ENCODE measurements around the gene DPP9. TPM values are rescaled to one million over a fixed set of nuclear protein-coding genes. Genes with fewer than 3 reads are reported as not detected.
A peak's percentile ranks its signal among the peaks of the same experiment; 100 is the strongest.

Gene DPP9
- total and polyA plus RNA-seq, 2 of the 13 experiments (the other 11 are each of a cell fraction or from before 2014, with no cell fraction given): 8.4 to 25.8 TPM

DNA sequence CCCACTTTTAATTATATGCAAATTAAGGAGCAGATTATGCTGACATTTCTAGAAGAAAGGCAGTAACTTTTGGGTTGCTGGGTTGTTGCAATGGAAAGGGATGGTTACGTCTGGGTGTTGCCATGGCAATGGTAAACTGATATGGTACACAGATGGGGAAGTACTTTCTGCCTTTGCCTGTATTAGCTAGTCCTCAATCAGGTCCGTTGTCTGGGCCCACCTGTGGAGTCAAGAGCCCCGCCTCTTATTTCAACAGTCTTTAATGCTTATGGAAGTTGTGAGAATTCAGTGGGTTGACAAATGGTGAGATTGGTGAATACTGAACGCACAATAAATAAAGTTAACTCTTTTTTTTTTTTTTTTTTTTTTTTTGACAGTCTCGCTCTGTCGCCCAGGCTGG lies 30.6 kb upstream of the DPP9 start:
- Histone ChIP-seq H3K27me3 (ENCODE audit: control insufficient read depth in 1 of 2, insufficient read depth in 2 of 2, low read length in 2 of 2) (peaks cover 0 to 13% of the 10 kb centered on the region in 2 experiments; a peak in 1 of 5 replicates), H3K4me3 (replicated peaks in 1 of 3; ENCODE audit: insufficient read depth in 1 of 3, low read depth in 2 of 3, low read length in 3 of 3) (no peak overlapping the region), H3K4me2 (ENCODE audit: low read depth, low read length) (no peak overlapping the region), H3K27ac (ENCODE audit: extremely low read length, insufficient read depth, low read length) (no peak overlapping the region), H3K9me3 (ENCODE audit: low read length) (no peaks in the 10 kb centered on the region), H3K36me3 (replicated peaks in 1 of 2; ENCODE audit: control insufficient read depth in 1 of 2, insufficient read depth in 2 of 2, low read length in 2 of 2) (no peaks in the 10 kb centered on the region), H3K9ac (ENCODE audit: insufficient read depth, low read depth, low read length) (no peak overlapping the region), H2AFZ (ENCODE audit: low read length) (no peak overlapping the region), H3K79me2 (ENCODE audit: insufficient read depth, low read length) (no peaks in the 10 kb centered on the region), H4K20me1 (ENCODE audit: insufficient read depth, low read length) (no peaks in the 10 kb centered on the region), H3K4me1 (ENCODE audit: insufficient read depth, low read length) (peaks cover 13% of the 10 kb centered on the region)
- in situ Hi-C loops (cut with HindIII; ENCODE audit: extremely low pct_ligation_motif_present, low pct_unique_long_range_greater_than_20kb): no loop called here
- FAIRE-seq: no peak
- no TSS peak for BruUV-seq (replicated peaks)
- WGBS (ENCODE audit: low lambda C conversion rate): 47% methylated on average over 6 of the region's 6 CpGs
- intact Hi-C loops (cut with micrococcal nuclease; ENCODE audit: unreplicated experiment): no loop called here
- ChIA-PET CTCF (ENCODE audit: low intra/inter-chr PET ratio, low total read pairs) (no interaction called here), POLR2A (no interaction called here)
- peak; percentile 45 for TF ChIP-seq RFX1 (IDR thresholded peaks at IDR 0.05)
- TF ChIP-seq ZNF562 (CRISPR knock-in tag; IDR thresholded peaks at IDR 0.05; ENCODE audit: borderline replicate concordance): no peak
- TF ChIP-seq, protein P1, sequence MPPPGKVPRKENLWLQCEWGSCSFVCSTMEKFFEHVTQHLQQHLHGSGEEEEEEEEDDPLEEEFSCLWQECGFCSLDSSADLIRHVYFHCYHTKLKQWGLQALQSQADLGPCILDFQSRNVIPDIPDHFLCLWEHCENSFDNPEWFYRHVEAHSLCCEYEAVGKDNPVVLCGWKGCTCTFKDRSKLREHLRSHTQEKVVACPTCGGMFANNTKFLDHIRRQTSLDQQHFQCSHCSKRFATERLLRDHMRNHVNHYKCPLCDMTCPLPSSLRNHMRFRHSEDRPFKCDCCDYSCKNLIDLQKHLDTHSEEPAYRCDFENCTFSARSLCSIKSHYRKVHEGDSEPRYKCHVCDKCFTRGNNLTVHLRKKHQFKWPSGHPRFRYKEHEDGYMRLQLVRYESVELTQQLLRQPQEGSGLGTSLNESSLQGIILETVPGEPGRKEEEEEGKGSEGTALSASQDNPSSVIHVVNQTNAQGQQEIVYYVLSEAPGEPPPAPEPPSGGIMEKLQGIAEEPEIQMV (CRISPR knock-in tag; IDR thresholded peaks at IDR 0.05; ENCODE audit: low read depth): peak; percentile 80
- peak; percentile 50 for TF ChIP-seq RFX3 (CRISPR knock-in tag; IDR thresholded peaks at IDR 0.05)
- TF ChIP-seq CCDC6 (CRISPR knock-in tag; IDR thresholded peaks at IDR 0.05): no peak
- no peak for DNase-seq (ENCODE audit: low spot score)
- no peak for ATAC-seq

DNA sequence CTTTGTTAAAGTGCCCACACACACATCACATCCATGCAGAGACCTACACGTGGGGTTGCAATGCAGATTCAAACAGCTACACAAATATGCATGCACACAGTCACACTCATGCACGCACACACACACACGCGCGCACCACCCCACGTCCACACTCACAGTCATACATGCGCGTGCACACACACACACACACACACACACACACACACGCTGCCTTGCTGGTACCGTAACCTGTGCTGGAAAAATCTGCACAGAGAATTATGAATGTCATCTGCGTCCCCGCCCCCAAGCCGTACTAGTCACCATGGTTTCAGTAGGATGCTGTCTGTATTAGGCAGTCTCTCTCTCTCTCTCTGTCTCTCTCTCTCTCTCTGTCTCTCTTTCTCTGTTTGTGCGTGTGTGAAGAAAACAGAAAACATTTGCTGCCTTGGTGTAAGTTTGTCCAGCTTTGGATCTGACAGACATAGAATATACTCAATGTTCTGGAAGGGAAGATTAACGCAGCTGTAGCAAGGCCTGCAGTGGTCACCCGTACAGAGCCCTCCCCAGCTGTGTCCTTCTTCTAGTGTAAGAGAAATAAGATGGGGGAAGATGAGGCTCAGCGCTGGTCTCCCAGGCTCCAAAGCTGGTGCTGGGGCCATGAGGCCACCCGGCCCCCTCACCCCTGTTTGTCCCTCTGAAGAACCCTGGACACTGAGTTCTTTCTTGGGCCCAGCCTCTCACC lies 26.4 kb upstream of the DPP9 start:
- DNase-seq (ENCODE audit: low spot score) (no peak), FAIRE-seq (no peak), ATAC-seq (no peak)
- Histone ChIP-seq H2AFZ (ENCODE audit: low read length) (no peak overlapping the region), H3K27me3 (ENCODE audit: control insufficient read depth in 1 of 2, insufficient read depth in 2 of 2, low read length in 2 of 2) (peaks cover 0 to 33% of the 10 kb centered on the region in 2 experiments; a peak in 4 of 5 replicates), H3K9me3 (ENCODE audit: low read length) (no peaks in the 10 kb centered on the region), H3K4me1 (ENCODE audit: insufficient read depth, low read length) (peaks cover 10% of the 10 kb centered on the region), H4K20me1 (ENCODE audit: insufficient read depth, low read length) (no peaks in the 10 kb centered on the region), H3K36me3 (replicated peaks in 1 of 2; ENCODE audit: control insufficient read depth in 1 of 2, insufficient read depth in 2 of 2, low read length in 2 of 2) (no peaks in the 10 kb centered on the region), H3K9ac (ENCODE audit: insufficient read depth, low read depth, low read length) (no peak overlapping the region), H3K27ac (ENCODE audit: extremely low read length, insufficient read depth, low read length) (no peak overlapping the region), H3K79me2 (ENCODE audit: insufficient read depth, low read length) (no peaks in the 10 kb centered on the region), H3K4me2 (ENCODE audit: low read depth, low read length) (no peak overlapping the region), H3K4me3 (replicated peaks in 1 of 3; ENCODE audit: insufficient read depth in 1 of 3, low read depth in 2 of 3, low read length in 3 of 3) (no peak overlapping the region)
- BruUV-seq (replicated peaks): no TSS peak
- CTCF ChIA-PET (ENCODE audit: low intra/inter-chr PET ratio, low total read pairs): no interaction called here
- WGBS (ENCODE audit: low lambda C conversion rate): 42% methylated on average over 18 of the region's 18 CpGs
- TF ChIP-seq ZNF790 (CRISPR knock-in tag; IDR thresholded peaks at IDR 0.05; ENCODE audit: borderline replicate concordance): no peak
- no peak for TF ChIP-seq ERF (CRISPR knock-in tag; IDR thresholded peaks at IDR 0.05)
- no peak for TF ChIP-seq FOXK1 (CRISPR knock-in tag; IDR thresholded peaks at IDR 0.05; ENCODE audit: borderline replicate concordance, low read depth)
- POLR2A ChIA-PET: interaction anchor here (1.1 kb wide), 1 partner anchor 41 kb away, joined by 3 read pairs; no protein-coding TSS in a partner anchor
- in situ Hi-C loops (cut with HindIII; ENCODE audit: extremely low pct_ligation_motif_present, low pct_unique_long_range_greater_than_20kb) (no loop called here), intact Hi-C loops (cut with micrococcal nuclease; ENCODE audit: unreplicated experiment) (no loop called here)
